Liver (tissue), 3 donors: ENCODE results near the gene GLIPR1.

Experiments
- EGR1 ChIP-seq, 2 donors: IDR thresholded peaks; 2 replicates each; pipeline ENCODE4 v1.6.1; 2016 to 2018; ENCODE audit warnings: antibody characterized with exemption in 2 of 2, low read depth in 2 of 2
- FOXA1 ChIP-seq: IDR thresholded peaks from 2 replicates; pipeline ENCODE4 v1.6.1; 2016; ENCODE audit warnings: antibody characterized with exemption
- JUND ChIP-seq, 2 donors: IDR thresholded peaks; 2 replicates each; pipeline ENCODE4 v1.6.1; 2016; ENCODE audit warnings: antibody characterized with exemption in 2 of 2
- RAD21 ChIP-seq, 2 donors: IDR thresholded peaks; 2 replicates each; pipeline ENCODE4 v1.6.1; 2016; ENCODE audit warnings: antibody characterized with exemption in 2 of 2, mild to moderate bottlenecking in 2 of 2
- REST ChIP-seq: IDR thresholded peaks from 2 replicates; pipeline ENCODE4 v1.6.1; 2016; ENCODE audit warnings: antibody characterized with exemption, mild to moderate bottlenecking
- SP1 ChIP-seq: IDR thresholded peaks from 2 replicates; pipeline ENCODE4 v1.6.1; 2018; ENCODE audit warnings: antibody characterized with exemption, mild to moderate bottlenecking
- TAF1 ChIP-seq: conservative IDR thresholded peaks from 2 replicates; pipeline ENCODE4 v1.6.1; 2016; ENCODE audit warnings: antibody characterized with exemption, mild to moderate bottlenecking
- YY1 ChIP-seq: IDR thresholded peaks from 2 replicates; pipeline ENCODE4 v1.6.1; 2016; ENCODE audit warnings: antibody characterized with exemption, mild to moderate bottlenecking
- TF ChIP-seq, protein P1 (sequence below): IDR thresholded peaks from 2 replicates; pipeline ENCODE4 v1.6.1; 2016; ENCODE audit warnings: antibody characterized with exemption
- TF ChIP-seq, protein P2 (sequence below): fragments of 150-350 bp; IDR thresholded peaks from 2 replicates; pipeline ENCODE4 v1.5.1; 2017; ENCODE audit warnings: improper control_type of control experiment, low read depth, low read length; ENCODE audit not compliant: missing input control
- TF ChIP-seq, protein P3 (sequence below): IDR thresholded peaks from 2 replicates; pipeline ENCODE4 v1.6.1; 2016; ENCODE audit warnings: antibody characterized with exemption
- donor health status: healthy.
- donor health status: healthy.

DNA sequence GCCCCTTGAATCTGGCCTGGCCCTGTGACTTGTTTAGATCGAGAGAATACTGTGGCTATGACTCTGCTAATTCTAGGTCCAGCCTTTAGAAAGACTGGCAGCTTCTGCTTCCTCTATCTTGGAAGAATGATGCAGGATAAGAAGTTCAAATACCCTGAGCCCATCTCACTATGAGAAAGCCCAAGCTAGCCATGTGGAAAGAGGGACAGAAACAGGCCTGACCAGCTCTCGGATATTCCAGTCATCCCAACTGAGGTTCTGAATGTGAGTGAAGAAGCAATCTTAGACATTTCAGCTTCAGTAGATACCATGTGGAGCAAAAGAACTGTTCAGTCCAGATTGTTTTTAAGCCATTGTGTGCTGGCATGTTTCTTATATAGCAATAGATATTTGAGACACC is 48.1 kb downstream of the GLIPR1 start:
- TF ChIP-seq JUND (IDR thresholded peaks at IDR 0.05) (no peak), TAF1 (no peak), REST (no peak), SP1 (no peak), EGR1 (IDR thresholded peaks at IDR 0.05; ENCODE audit: low read depth in 2 of 2) (no peak), YY1 (no peak), RAD21 (IDR thresholded peaks at IDR 0.05) (no peak), FOXA1 (no peak)
- TF ChIP-seq, protein P1, sequence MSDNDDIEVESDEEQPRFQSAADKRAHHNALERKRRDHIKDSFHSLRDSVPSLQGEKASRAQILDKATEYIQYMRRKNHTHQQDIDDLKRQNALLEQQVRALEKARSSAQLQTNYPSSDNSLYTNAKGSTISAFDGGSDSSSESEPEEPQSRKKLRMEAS = no peak
- TF ChIP-seq, protein P2, sequence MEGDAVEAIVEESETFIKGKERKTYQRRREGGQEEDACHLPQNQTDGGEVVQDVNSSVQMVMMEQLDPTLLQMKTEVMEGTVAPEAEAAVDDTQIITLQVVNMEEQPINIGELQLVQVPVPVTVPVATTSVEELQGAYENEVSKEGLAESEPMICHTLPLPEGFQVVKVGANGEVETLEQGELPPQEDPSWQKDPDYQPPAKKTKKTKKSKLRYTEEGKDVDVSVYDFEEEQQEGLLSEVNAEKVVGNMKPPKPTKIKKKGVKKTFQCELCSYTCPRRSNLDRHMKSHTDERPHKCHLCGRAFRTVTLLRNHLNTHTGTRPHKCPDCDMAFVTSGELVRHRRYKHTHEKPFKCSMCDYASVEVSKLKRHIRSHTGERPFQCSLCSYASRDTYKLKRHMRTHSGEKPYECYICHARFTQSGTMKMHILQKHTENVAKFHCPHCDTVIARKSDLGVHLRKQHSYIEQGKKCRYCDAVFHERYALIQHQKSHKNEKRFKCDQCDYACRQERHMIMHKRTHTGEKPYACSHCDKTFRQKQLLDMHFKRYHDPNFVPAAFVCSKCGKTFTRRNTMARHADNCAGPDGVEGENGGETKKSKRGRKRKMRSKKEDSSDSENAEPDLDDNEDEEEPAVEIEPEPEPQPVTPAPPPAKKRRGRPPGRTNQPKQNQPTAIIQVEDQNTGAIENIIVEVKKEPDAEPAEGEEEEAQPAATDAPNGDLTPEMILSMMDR = no peak
- TF ChIP-seq, protein P3, sequence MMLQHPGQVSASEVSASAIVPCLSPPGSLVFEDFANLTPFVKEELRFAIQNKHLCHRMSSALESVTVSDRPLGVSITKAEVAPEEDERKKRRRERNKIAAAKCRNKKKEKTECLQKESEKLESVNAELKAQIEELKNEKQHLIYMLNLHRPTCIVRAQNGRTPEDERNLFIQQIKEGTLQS = no peak
